ENCODE results near the gene ETS1.

ETS1 gene

DNA sequence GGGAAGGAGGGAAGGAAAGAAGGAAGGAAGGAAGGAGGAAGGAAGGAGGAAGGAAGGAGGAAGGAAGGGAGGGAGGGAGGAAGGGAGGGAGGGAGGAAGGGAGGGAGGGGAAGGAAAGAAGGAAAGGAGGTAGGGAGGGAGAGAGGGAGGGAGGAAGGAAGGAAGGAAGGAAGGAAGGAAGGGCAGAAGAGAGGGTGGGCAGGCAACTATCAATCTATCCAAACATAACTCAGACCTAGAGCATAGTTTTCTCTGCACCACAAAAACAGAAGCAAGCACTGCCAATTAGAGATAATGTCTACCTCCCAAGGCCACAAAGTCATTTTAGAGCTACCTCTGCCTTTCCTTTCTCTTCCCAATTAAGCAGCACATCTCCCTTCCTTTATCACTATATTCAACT, 109.1 kb downstream of the ETS1 start:
- DNase-seq (ENCODE audit: low read depth, low spot score) = no peak
- no peak for TF ChIP-seq POLR2AphosphoS5 (IDR thresholded peaks at IDR 0.05; ENCODE audit: borderline replicate concordance, low read depth, low read length)
- Histone ChIP-seq H3K9ac (ENCODE audit: insufficient read length) (no peak overlapping the region), H3K9me3 (ENCODE audit: low read depth, low read length) (no peaks in the 10 kb centered on the region), H3K4me3 (no peak overlapping the region), H3K36me3 (ENCODE audit: insufficient read depth, low read length) (no peaks in the 10 kb centered on the region), H3K27ac (no peak overlapping the region)

DNA sequence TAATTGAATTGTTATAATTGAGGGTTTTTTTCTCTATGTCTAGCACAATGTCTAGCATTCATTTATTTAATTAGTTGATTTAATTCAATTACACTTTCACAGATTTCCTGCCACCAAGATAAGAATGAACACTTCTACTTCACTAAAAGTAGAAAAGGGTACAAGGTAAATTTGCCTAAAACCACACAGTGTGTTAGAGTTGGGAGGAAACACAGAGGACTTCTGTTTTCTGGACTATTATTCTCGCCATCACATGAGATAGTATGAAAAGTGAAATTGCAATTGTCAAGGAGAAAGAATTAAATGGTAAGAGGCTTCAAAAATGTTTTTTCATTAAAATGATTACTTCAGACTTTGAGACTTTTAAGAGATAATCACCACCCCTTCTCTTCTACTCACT, 109.5 kb downstream of the ETS1 start:
- no peaks in the 10 kb centered on the region for H3K9me3 ChIP-seq (ENCODE audit: low read depth, low read length)
- no peak overlapping the region for H3K9ac ChIP-seq (ENCODE audit: insufficient read length)
- H3K36me3 ChIP-seq (ENCODE audit: insufficient read depth, low read length) = no peaks in the 10 kb centered on the region
- H3K27ac ChIP-seq = no peak overlapping the region
- TF ChIP-seq EZH2 (IDR thresholded peaks at IDR 0.05) (no peak), FOXP2 (optimal IDR thresholded peaks at IDR 0.05; ENCODE audit: control extremely low read depth, extremely low read length, insufficient read depth) (no peak), POLR2AphosphoS5 (IDR thresholded peaks at IDR 0.05; ENCODE audit: borderline replicate concordance, low read depth, low read length) (no peak)
- no peak for DNase-seq (ENCODE audit: low read depth, low spot score)
- H3K4me3 ChIP-seq = no peak overlapping the region

DNA sequence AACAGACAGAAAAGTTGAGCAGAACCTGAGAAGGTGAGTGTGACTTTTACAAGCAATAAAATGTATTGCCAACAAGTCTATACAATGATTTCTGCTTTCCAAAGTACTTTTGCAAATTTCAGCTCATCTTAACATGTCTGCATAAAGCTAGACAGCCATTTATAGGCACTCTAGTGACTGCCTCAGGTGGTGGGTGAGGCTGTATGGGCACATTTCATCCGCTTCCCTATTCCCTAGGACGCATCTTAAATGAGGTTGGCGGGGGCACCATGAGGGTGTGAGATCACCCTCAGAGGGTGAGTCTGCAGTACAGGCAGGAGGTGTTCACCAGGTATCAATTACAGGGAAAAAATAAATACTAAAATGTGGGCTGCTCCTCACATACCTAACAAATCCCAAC, 110.1 kb downstream of the ETS1 start:
- no peak overlapping the region for H3K9ac ChIP-seq (ENCODE audit: insufficient read length)
- H3K9me3 ChIP-seq (ENCODE audit: low read depth, low read length) = no peaks in the 10 kb centered on the region
- no peak for TF ChIP-seq EZH2 (IDR thresholded peaks at IDR 0.05)
- no peak overlapping the region for H3K27ac ChIP-seq
- no peaks in the 10 kb centered on the region for H3K36me3 ChIP-seq (ENCODE audit: insufficient read depth, low read length)
- no peak overlapping the region for H3K4me3 ChIP-seq
- DNase-seq (ENCODE audit: low read depth, low spot score) = no peak

DNA sequence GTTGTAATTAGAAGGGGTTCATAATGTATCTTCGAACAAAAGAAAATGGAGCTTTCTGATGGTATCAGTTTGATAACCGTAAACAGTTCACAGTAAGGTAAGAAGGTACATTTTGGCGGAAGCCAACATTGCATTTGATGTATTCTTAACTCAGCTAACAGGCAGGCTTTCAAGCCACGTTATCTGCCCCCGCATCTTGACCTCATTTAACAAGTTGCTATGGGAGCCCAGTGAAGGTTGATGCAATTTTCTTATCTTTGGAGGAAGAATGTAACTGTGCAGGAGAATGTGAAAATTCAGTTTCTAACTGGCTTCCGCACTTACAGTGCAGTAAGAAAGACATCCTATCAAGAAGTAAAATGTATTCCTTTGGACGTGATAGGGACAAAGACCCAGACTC, 110.6 kb downstream of the ETS1 start:
- no peak overlapping the region for H3K4me3 ChIP-seq
- no peaks in the 10 kb centered on the region for H3K36me3 ChIP-seq (ENCODE audit: insufficient read depth, low read length)
- TF ChIP-seq FOXP2 (optimal IDR thresholded peaks at IDR 0.05; ENCODE audit: control extremely low read depth, extremely low read length, insufficient read depth) (no peak), POLR2AphosphoS5 (IDR thresholded peaks at IDR 0.05; ENCODE audit: borderline replicate concordance, low read depth, low read length) (no peak)
- H3K9me3 ChIP-seq (ENCODE audit: low read depth, low read length) = no peaks in the 10 kb centered on the region
- no peak for DNase-seq (ENCODE audit: low read depth, low spot score)
- no peak overlapping the region for H3K9ac ChIP-seq (ENCODE audit: insufficient read length)
- no peak overlapping the region for H3K27ac ChIP-seq

DNA sequence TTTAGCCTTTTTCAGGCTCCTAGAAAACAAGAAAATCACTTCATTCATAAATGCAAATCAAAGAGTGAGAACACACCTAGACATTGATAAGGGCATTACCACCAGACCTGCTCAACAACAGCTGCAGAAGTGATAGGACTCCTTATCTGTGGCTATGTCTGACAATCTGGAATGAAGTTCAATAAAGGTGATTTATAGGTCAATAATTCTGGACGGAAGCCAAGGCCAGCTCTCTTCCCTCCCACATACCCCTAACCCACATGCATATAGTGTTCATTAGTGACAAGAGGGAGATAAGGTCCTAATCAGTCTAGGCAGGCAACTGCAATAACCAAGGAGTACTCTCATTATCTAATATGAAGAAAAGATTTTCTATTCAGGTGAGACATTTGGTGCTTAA, 111.3 kb downstream of the ETS1 start:
- Histone ChIP-seq H3K4me3 (no peak overlapping the region), H3K9ac (ENCODE audit: insufficient read length) (no peak overlapping the region), H3K9me3 (ENCODE audit: low read depth, low read length) (no peaks in the 10 kb centered on the region), H3K36me3 (ENCODE audit: insufficient read depth, low read length) (no peaks in the 10 kb centered on the region), H3K27ac (no peak overlapping the region)
- no peak for TF ChIP-seq EZH2 (IDR thresholded peaks at IDR 0.05)
- no peak for TF ChIP-seq FOXP2 (optimal IDR thresholded peaks at IDR 0.05; ENCODE audit: control extremely low read depth, extremely low read length, insufficient read depth)
- TF ChIP-seq POLR2AphosphoS5 (IDR thresholded peaks at IDR 0.05; ENCODE audit: borderline replicate concordance, low read depth, low read length) = no peak
- DNase-seq (ENCODE audit: low read depth, low spot score) = no peak

DNA sequence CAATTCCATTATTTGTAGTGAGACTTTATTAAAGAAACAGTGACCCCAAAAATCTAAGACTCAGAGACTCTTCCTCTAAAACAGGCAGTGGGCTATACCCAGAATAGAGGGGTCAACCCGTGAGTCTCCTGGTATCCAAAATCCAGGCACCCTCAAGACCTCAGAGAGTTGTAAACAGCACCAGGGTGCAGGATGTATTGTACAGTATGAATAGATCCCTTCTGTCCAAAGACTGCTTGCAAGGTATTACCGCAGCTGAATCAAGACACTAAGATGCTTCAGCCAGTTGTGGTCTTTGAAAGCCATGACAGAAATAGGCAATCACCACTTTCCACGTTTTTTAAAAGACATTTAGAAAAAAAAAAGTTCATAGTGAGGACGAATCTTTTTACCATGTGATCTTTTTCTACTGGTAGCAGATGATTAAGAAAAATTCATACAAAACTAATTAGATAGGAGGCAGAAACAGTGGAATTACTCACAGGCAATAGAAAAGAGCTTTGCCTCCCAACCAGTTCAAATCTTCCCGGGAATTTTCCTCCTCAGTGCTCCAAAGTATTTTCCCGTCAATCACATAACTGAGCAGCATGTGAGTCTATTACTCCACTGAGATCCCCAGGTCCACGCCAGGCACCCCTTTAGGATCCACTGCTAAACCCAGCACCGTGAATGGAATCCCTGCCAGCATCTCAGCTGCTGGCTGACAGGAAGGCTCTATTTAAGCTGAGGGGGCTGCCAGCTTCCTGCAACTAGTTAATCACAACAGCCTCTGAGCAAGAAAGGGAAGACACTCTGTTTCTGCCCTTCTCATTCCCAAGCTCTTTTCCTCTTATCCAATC, 113.1 kb downstream of the ETS1 start:
- Histone ChIP-seq H3K9me3 (ENCODE audit: low read depth, low read length) (no peaks in the 10 kb centered on the region), H3K27ac (no peak overlapping the region), H3K4me3 (no peak overlapping the region), H3K9ac (ENCODE audit: insufficient read length) (no peak overlapping the region), H3K36me3 (ENCODE audit: insufficient read depth, low read length) (no peaks in the 10 kb centered on the region)
- TF ChIP-seq EZH2 (IDR thresholded peaks at IDR 0.05) = no peak
- no peak for TF ChIP-seq POLR2AphosphoS5 (IDR thresholded peaks at IDR 0.05; ENCODE audit: borderline replicate concordance, low read depth, low read length)
- no peak for TF ChIP-seq FOXP2 (optimal IDR thresholded peaks at IDR 0.05; ENCODE audit: control extremely low read depth, extremely low read length, insufficient read depth)
- DNase-seq (ENCODE audit: low read depth, low spot score) = no peak

DNA sequence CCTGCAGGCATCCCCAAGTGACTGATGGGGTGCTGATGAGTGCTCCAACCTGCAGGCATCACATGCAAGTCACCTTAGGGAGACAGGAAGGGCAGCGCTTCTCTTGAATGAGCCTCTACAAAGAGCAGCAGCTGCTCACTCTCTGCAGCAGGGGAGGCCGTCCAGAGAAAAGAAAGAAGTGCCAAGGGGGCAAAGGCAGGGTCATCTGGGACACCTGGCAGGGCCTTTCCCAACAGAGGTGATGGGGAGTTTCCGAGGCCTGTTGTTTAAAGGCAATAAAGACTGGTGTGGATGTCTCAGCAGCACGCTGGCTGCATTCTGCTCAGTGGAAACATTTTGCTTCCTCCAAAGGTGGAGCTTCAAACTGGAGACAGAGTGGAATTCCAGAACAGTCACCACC, 113.7 kb downstream of the ETS1 start:
- no peaks in the 10 kb centered on the region for H3K9me3 ChIP-seq (ENCODE audit: low read depth, low read length)
- H3K27ac ChIP-seq = no peak overlapping the region
- no peak for TF ChIP-seq EZH2 (IDR thresholded peaks at IDR 0.05)
- TF ChIP-seq FOXP2 (optimal IDR thresholded peaks at IDR 0.05; ENCODE audit: control extremely low read depth, extremely low read length, insufficient read depth) = no peak
- no peak for TF ChIP-seq POLR2AphosphoS5 (IDR thresholded peaks at IDR 0.05; ENCODE audit: borderline replicate concordance, low read depth, low read length)
- H3K4me3 ChIP-seq = no peak overlapping the region
- H3K9ac ChIP-seq (ENCODE audit: insufficient read length) = no peak overlapping the region
- H3K36me3 ChIP-seq (ENCODE audit: insufficient read depth, low read length) = no peaks in the 10 kb centered on the region
- no peak for DNase-seq (ENCODE audit: low read depth, low spot score)

DNA sequence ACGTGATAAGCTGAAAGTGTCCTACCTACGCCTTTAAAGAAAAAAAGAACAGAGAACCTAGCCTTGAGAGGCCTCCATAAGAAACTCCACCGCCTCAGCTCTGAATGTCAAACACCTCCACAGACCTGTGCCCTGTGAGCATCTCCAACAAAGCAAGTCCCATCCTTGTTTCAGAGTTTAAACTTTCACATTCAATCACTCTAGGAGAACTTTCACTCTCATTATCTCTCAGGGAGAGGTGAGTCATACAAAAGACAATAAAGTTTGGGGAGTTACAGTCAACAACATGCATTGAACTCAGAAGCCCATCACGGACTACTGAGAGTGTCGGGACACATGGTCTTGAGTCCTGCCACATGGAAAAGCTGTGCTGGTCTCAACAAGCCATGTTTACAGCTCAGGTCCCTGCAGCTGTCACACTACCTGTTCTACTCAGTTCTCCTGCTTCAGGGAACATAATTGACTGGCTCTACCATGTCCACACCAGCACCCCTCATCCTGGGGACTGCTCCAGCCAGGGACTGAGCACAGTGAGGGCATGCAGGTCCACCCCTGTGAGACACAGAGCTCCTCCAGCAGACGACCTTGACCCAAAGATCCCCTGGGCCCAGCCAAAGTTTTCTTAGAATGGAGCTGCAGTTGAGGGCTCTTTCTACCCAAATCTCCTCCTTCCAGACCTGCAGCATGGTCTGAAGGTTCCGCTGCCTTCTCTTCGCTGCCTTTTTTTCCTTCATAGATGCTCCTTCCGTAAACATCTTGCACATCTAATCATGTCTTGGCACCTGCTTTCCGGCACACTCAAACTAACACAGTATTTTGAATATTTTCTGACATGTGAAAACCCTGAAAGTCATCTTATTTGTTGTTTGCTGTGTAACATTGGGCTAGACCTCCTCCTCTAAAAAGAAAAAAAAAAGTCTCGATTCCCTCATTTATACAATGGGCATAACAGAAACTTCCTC, 114.9 kb downstream of the ETS1 start:
- no peak for TF ChIP-seq POLR2AphosphoS5 (IDR thresholded peaks at IDR 0.05; ENCODE audit: borderline replicate concordance, low read depth, low read length)
- TF ChIP-seq FOXP2 (optimal IDR thresholded peaks at IDR 0.05; ENCODE audit: control extremely low read depth, extremely low read length, insufficient read depth) = no peak
- no peak for TF ChIP-seq EZH2 (IDR thresholded peaks at IDR 0.05)
- DNase-seq (ENCODE audit: low read depth, low spot score) = no peak
- no peaks in the 10 kb centered on the region for H3K36me3 ChIP-seq (ENCODE audit: insufficient read depth, low read length)
- no peak overlapping the region for H3K27ac ChIP-seq
- H3K9me3 ChIP-seq (ENCODE audit: low read depth, low read length) = no peaks in the 10 kb centered on the region
- H3K4me3 ChIP-seq = no peak overlapping the region
- no peak overlapping the region for H3K9ac ChIP-seq (ENCODE audit: insufficient read length)

Measured in SK-N-MC (cell line).